Stimulated activated CD4-positive, alpha-beta T cell treated with anti-CD3 and anti-CD28 coated beads, TNF-alpha, amount 100 ng/mL, for 1 hour (primary cell): ENCODE measurements around the gene LRFN3.
"Not testable (repeated sequence)": the region's sequence is repeated elsewhere in the genome, so short reads cannot be mapped to it uniquely, and the experiment has no call there.

ENCODE experiments used
- DNase-seq, 3 donors: peaks; one replicate each; pipeline ENCODE4 v3.0.0-alpha.2; 2020; ENCODE audit warnings: low read depth in 3 of 3, low spot score in 1 of 3

LRFN3 gene

GRCh38 chr19:35963514-35963913, 27.3 kb downstream of the LRFN3 start:
- no peak for DNase-seq

GRCh38 chr19:35966771-35967170, 30.6 kb downstream of the LRFN3 start:
- no peak for DNase-seq

DNA sequence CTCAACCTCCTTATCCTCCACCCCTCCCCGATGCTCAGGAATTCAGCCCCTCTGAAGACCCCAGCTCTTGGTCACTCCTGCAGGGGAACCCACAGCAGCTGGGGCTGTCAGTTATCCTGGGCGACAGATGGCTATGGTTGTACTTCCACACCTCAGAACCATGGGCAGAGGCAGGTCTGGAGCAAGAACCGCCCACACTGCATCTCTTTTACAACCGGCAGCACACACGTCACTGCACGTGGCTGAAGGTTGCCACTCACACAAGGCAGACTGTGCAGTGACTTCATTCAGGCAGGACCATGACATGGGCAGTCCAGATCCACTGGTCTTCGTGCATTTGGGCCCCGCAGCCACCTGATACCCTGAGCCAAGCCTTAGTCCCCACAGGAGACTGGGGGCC, 37.3 kb downstream of the LRFN3 start:
- DNase-seq: no peak

- DNase-seq: no peak
Observed at GRCh38 chr19:35975608-35976214, 39.5 kb downstream of the LRFN3 start.

GRCh38 chr19:35977446-35978222, 41.5 kb downstream of the LRFN3 start:
- no peak for DNase-seq

DNA sequence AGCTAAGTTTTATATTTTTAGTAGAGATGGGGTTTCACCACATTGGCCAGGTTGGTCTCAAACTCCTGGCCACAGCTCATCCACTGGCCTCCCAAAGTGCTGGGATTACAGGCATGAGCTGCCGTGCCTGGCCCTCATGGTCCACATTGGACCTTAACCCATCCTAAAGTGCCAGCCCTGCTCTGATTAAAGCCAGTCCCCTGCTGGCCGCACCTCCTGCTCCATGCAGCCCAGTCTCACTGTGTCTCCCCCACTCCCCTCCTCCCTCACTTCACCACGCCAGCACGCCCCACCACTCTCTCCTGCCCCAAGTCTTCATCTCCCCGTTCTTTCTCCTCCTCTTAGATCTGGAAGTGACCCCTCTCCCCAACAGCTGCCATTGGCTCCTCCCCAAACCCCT, 42.1 kb downstream of the LRFN3 start:
- DNase-seq: no peak

- no peak for DNase-seq
Observed at GRCh38 chr19:35978832-35979365, 42.7 kb downstream of the LRFN3 start.

- DNase-seq: not testable (repeated sequence)
Observed at GRCh38 chr19:35980997-35981396, 44.8 kb downstream of the LRFN3 start.

DNA sequence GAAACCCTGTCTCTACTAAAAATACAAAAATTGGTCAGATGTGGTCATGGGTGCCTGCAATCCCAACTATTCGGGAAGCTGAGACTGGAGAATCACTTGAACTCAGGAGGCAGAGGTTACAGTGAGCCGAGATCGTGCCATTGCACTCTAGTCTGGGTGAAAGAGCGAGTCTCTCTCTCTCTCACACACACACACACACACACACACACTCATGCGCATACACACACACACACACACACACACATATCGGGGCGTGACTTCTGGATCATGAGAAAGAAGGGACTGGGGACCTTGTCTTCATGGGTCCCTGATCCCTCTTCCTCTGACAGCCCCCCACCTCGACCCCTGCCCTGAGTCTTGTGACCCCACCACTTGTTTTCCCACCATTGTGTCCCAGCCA, 47.0 kb downstream of the LRFN3 start:
- no peak for DNase-seq

GRCh38 chr19:35986111-35986510, 49.9 kb downstream of the LRFN3 start:
- DNase-seq: no peak

DNA sequence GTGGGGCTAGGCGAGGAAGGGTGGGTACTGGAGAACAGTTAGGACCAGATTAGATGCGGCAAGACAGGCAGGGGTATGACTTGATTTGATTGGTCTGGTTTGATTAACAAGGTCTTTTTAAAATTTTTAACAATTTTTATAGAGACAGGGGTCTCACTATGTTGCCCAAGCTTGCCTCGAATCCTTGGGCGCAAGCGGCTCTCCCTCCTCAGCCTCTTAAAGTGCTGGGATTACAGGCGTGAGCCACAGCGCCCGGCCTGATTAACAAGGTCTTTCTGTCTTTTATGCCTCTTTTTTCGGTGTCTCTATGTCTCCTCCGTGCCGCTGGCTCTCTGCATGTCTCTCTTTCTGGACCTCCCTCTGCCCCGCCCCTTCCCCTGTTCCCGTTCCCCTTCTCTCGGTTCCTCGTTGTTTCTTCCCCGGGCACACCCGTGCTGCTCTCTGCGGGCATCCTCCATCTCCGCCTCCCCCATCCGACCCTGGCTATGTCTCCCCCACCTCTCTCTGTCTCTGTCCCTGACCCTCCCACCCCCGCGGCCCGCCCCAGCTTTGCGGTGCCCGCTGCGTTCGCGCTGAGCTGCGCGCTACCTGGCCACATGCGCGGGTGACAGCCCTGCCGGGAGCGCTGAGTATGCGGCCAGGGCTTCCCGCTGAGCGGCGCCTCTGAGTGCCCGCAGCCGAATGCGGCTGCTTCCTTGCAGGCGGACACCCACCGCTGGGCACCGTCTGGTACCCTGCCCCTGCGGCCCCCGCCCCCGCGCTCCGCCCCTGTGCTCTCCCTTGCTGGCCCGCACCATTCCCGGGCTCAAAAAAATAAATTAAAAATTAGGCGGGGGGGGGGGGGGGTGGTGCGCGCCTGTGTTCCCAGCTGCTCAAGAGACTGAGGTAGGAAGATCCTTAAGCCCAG, 50.7 kb downstream of the LRFN3 start:
- no peak for DNase-seq

- DNase-seq: no peak
Observed at GRCh38 chr19:35987571-35987896, 51.4 kb downstream of the LRFN3 start.

DNA sequence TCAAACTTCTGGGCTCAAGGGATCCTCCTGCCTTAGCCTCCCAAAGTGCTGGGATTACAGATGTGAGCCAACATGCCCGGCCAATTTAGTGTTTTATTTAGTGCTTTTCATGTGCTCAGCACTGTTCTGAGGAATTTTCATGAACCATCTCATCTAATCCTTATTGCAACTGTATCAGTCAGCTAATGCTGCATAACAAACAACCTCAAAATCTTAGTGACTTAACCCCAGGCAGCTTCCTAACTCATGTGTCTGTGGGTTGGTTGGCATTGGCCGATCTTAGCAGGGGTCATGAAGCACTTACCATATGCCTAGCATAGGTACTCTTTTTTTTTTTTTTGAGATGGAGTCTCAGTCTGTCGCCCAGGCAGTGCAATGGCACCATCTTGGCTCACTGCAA, 52.6 kb downstream of the LRFN3 start:
- no peak for DNase-seq

- no peak for DNase-seq
Observed at GRCh38 chr19:35990156-35990555, 54.0 kb downstream of the LRFN3 start.

DNA sequence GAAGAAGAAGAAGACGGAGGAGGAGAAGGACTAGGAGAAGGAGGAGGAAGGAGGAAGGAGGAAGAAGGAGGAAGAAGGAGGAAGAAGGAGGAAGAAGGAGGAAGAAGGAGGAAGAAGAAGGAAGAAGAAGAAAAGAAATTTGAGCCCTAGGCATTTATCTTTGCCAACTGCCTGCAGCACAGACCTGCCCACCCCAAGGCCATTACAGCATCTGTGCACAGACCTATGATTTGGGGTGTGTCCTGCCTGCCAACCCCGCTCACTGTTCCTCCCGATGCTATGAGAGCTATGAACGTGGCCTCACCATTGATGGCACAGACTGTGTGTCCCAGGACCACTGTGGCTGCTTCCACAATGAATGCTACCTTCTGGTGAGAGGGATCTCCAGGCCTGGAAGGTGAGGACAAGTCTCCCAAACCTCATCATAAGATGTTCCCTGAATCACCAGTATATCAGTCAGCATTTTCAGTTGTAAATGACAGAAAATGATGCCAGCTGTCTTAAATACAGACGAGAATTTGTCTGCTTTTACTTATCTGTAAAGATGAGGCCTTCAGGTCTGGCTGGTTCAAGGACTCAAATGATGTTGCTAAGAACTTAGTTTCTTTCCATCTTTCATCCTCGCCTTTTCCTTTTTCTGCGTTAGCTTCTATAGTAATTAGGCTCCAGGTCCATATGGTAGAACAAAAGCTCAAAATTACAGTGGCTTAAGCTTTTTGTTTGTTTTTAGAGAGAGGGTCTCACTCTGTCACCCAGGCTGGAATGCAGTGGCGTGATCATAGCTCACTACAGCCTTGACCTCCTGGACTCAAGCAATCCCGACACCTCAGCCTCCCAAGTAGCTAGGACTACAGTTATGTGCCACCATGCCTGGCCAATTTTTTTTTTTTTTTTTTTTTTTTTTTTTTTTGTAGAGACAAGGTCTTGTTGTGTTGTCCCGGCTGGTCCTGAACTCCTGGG, 54.9 kb downstream of the LRFN3 start:
- no peak for DNase-seq

DNA sequence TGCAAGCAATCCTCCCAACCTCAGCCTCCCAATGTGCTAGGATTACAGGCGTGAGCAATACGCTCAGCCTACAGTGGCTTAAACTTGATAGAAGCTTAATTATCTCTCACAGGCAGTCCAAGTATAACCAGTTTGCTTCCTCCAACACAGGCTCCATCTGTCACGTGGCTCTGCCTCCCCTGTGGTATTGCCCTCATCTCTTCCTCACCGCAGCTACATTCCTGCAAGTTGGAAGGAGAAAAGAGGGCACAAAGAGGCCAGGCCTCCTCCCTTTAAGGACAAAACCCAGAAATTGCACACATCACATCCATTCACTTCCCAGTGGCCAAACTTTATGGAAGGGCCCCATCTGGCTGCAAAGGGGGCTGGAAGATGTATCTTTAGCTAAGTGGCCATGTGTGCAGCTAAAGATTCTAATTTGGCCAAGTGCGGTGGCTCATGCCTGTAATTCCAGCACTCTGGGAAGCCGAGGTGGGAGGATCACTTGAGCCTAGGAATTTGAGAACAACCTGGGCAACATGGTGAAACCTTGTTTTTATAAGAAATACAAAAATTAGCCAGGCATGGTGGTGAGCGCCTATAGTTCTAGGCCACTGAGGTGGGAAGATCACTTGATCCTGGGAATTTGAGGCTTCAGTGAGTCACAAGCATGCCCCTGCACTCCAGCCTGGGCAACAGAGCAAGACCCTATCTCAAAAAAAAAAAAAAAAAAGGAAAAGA, 55.7 kb downstream of the LRFN3 start:
- no peak for DNase-seq

GRCh38 chr19:35992907-35993765, 57.0 kb downstream of the LRFN3 start:
- no peak for DNase-seq

- DNase-seq: no peak
Observed at GRCh38 chr19:35993923-35994598, 57.9 kb downstream of the LRFN3 start.
